ENCODE results near the gene DNAH14. TPM values are rescaled to one million over a fixed set of nuclear protein-coding genes. Genes with fewer than 3 reads are reported as not detected.

DNAH14 gene
- total and polyA plus RNA-seq, 2 of the 13 experiments (the other 11 are each of a cell fraction or from before 2014, with no cell fraction given): 4.5 to 27.5 TPM

DNA sequence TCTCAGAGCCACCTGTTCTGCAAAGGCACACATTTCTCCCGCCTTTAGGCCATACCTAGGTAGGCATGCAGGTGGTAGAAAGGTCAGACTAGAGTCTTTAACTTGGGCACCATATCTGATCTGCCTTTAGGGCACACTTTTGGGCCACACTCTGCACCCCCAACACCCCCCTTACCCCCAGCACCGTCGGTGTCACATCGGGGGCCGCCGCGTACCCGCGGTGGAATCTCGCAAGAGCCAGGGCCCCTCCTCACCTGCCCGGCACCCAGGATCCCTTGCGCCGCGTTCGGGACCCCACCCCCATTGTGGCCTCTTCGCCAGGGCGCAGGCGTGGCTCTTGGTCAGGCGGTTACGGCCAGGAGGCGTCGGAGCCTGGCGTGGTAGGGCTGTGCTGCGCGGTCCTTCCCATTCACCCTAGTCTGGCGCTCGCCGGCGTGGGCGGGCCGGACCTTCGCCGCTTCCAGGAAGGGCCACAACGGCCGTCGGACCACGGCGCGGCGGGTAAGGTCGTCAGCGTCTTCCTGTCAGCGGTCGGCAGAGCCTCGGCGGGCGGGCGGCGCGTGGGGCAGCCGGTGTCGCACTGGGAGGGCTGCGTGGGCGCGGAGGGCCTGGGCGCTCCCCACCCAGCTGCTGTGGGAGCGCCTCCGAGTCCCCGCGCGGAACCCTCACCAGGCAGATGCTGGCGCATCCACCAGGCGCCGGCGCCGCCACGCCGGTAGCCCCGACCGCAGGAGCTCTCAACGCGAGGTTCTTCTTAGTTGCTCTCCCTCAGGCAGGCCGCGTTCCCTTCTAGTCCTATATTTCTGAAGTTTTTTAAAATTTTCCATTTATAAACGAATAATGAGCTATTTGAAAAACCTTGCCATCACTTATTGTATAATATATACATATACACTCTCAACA, at the start of gene DNAH14 (continued):
- TF ChIP-seq, protein P1, sequence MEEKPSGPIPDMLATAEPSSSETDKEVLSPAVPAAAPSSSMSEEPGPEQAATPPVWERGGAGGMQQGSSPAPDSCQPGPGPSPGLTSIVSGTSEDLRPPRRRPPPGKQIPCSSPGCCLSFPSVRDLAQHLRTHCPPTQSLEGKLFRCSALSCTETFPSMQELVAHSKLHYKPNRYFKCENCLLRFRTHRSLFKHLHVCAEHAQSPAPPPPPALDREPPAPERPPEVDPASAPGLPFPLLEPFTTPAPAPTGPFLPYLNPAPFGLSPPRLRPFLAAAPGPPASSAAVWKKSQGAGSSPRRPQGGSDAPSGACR (CRISPR knock-in tag; IDR thresholded peaks at IDR 0.05): peak; percentile 89; the same call in 1 of the 2 replicates
- TF ChIP-seq EZH2 (conservative IDR thresholded peaks at IDR 0.05; ENCODE audit: low read depth, low read length) (no peak), ARID2 (CRISPR knock-in tag; IDR thresholded peaks at IDR 0.05; ENCODE audit: borderline replicate concordance) (0 out of 2 replicates have a peak, but pooled peaks have one; percentile 36), SIX4 (CRISPR knock-in tag; IDR thresholded peaks at IDR 0.05) (no peak; the same call in 1 of the 2 replicates), SMARCC2 (IDR thresholded peaks at IDR 0.05) (no peak), CREM (IDR thresholded peaks at IDR 0.05) (no peak), CREM (CRISPR knock-in tag; IDR thresholded peaks at IDR 0.05) (no peak), FOSL1 (CRISPR knock-in tag; IDR thresholded peaks at IDR 0.05; ENCODE audit: borderline replicate concordance) (peak; percentile 33; the same call in 1 of the 2 replicates), NR3C1 (CRISPR knock-in tag; IDR thresholded peaks at IDR 0.05) (no peak), PHF20 (CRISPR knock-in tag; IDR thresholded peaks at IDR 0.05) (peak; percentile 78), ZNF709 (CRISPR knock-in tag; IDR thresholded peaks at IDR 0.05) (peak; percentile 82; the same call in 1 of the 2 replicates), NCOA2 (CRISPR knock-in tag; IDR thresholded peaks at IDR 0.05) (0 out of 2 replicates have a peak, but pooled peaks have one; percentile 52), FOXC1 (CRISPR knock-in tag; IDR thresholded peaks at IDR 0.05; ENCODE audit: borderline replicate concordance) (peak; percentile 85; the same call in 1 of the 2 replicates), NR2F6 (IDR thresholded peaks at IDR 0.05) (no peak), NR2F6 (CRISPR knock-in tag; IDR thresholded peaks at IDR 0.05) (0 out of 2 replicates have a peak, but pooled peaks have one; percentile 19), ZNF335 (CRISPR knock-in tag; IDR thresholded peaks at IDR 0.05) (0 out of 2 replicates have a peak, but pooled peaks have one; percentile 35), ZNF777 (CRISPR knock-in tag; IDR thresholded peaks at IDR 0.05) (peak; percentile 97), CCDC6 (CRISPR knock-in tag; IDR thresholded peaks at IDR 0.05) (peak; percentile 75; the same call in 1 of the 2 replicates), ZNF747 (CRISPR knock-in tag; IDR thresholded peaks at IDR 0.05; ENCODE audit: borderline replicate concordance) (peak; percentile 90; the same call in 1 of the 2 replicates), JDP2 (CRISPR knock-in tag; IDR thresholded peaks at IDR 0.05; ENCODE audit: borderline replicate concordance) (no peak)
- TF ChIP-seq, protein P2, sequence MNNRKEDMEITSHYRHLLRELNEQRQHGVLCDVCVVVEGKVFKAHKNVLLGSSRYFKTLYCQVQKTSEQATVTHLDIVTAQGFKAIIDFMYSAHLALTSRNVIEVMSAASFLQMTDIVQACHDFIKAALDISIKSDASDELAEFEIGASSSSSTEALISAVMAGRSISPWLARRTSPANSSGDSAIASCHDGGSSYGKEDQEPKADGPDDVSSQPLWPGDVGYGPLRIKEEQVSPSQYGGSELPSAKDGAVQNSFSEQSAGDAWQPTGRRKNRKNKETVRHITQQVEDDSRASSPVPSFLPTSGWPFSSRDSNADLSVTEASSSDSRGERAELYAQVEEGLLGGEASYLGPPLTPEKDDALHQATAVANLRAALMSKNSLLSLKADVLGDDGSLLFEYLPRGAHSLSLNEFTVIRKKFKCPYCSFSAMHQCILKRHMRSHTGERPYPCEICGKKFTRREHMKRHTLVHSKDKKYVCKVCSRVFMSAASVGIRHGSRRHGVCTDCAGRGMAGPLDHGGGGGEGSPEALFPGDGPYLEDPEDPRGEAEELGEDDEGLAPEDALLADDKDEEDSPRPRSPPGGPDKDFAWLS (CRISPR knock-in tag; IDR thresholded peaks at IDR 0.05; ENCODE audit: borderline replicate concordance): no peak
- TF ChIP-seq, protein P3, sequence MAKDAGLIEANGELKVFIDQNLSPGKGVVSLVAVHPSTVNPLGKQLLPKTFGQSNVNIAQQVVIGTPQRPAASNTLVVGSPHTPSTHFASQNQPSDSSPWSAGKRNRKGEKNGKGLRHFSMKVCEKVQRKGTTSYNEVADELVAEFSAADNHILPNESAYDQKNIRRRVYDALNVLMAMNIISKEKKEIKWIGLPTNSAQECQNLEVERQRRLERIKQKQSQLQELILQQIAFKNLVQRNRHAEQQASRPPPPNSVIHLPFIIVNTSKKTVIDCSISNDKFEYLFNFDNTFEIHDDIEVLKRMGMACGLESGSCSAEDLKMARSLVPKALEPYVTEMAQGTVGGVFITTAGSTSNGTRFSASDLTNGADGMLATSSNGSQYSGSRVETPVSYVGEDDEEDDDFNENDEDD (CRISPR knock-in tag; IDR thresholded peaks at IDR 0.05; ENCODE audit: borderline replicate concordance): peak; percentile 86
- TF ChIP-seq, protein P4, sequence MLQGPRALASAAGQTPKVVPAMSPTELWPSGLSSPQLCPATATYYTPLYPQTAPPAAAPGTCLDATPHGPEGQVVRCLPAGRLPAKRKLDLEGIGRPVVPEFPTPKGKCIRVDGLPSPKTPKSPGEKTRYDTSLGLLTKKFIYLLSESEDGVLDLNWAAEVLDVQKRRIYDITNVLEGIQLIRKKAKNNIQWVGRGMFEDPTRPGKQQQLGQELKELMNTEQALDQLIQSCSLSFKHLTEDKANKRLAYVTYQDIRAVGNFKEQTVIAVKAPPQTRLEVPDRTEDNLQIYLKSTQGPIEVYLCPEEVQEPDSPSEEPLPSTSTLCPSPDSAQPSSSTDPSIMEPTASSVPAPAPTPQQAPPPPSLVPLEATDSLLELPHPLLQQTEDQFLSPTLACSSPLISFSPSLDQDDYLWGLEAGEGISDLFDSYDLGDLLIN (CRISPR knock-in tag; IDR thresholded peaks at IDR 0.05; ENCODE audit: borderline replicate concordance): peak; percentile 98; the same call in 1 of the 2 replicates
- TF ChIP-seq, protein P5, sequence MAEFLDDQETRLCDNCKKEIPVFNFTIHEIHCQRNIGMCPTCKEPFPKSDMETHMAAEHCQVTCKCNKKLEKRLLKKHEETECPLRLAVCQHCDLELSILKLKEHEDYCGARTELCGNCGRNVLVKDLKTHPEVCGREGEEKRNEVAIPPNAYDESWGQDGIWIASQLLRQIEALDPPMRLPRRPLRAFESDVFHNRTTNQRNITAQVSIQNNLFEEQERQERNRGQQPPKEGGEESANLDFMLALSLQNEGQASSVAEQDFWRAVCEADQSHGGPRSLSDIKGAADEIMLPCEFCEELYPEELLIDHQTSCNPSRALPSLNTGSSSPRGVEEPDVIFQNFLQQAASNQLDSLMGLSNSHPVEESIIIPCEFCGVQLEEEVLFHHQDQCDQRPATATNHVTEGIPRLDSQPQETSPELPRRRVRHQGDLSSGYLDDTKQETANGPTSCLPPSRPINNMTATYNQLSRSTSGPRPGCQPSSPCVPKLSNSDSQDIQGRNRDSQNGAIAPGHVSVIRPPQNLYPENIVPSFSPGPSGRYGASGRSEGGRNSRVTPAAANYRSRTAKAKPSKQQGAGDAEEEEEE (CRISPR knock-in tag; IDR thresholded peaks at IDR 0.05; ENCODE audit: borderline replicate concordance): peak; percentile 82; the same call in 1 of the 2 replicates
